Measurements from ENCODE around the gene KLHL22.

GRCh38 chr22:20533095-20533878, 37.7 kb upstream of the KLHL22 start:
- TF ChIP-seq CTCF (IDR thresholded peaks at IDR 0.05) (no peak), POLR2AphosphoS5 (IDR thresholded peaks at IDR 0.05) (no peak), POLR2A (IDR thresholded peaks at IDR 0.05) (no peak)
